Brain microvascular endothelial cell (primary cell): ENCODE data around the gene OR52H1.

ENCODE experiments used
- DNase-seq: peaks from one replicate; pipeline ENCODE4 v3.0.0-alpha.2; 2020
- H3K27ac ChIP-seq: fragments of 250-450 bp; sonication (Bioruptor Pico); 2 replicates; pipeline ENCODE4 v1.5.1; 2020; ENCODE audit warnings: mild to moderate bottlenecking, moderate library complexity
- H3K27me3 ChIP-seq: fragments of 250-450 bp; sonication (Bioruptor Pico); replicated peaks from 2 replicates; pipeline ENCODE4 v1.5.1; 2020; ENCODE audit warnings: mild to moderate bottlenecking
- H3K36me3 ChIP-seq: fragments of 250-450 bp; sonication (Bioruptor Pico); replicated peaks from 2 replicates; pipeline ENCODE4 v1.5.1; 2020; ENCODE audit warnings: mild to moderate bottlenecking
- H3K4me3 ChIP-seq: 2 replicates; pipeline ENCODE4 v1.5.1; 2011; ENCODE audit warnings: low read depth, mild to moderate bottlenecking, control low read depth, low read length, moderate library complexity
- in situ Hi-C: cut with HindIII; loops from 2 replicates; pipeline ENCODE4 v1.10.0; 2017; ENCODE audit warnings: low sequenced_read_pairs, low pct_ligation_motif_present
- TF ChIP-seq, protein P1 (sequence below): IDR thresholded peaks from 2 replicates; pipeline ENCODE4 v1.5.1; 2011; ENCODE audit warnings: low read depth, mild to moderate bottlenecking, moderate library complexity, low read length, control low read depth, inconsistent platforms; ENCODE audit errors: missing control alignments

OR52H1 gene

DNA sequence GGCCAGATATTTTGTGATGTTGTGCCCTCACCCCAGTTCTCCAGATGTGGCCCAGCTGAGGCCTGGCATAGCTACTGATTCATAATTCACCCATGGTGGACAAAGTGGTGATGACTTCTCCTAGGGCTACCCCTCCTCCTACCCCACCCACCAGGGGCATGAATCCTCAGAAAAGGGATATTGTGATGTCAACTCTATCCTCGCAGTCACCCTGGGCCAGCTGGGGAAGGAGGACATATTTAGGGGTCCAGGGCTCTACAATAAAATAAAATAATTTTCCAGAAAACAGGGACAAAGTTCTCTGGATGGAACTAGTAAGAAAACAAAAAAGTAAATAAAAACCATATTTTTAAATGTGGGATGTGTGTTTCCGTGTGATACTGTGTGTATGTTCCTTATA lies 31.7 kb downstream of the OR52H1 start, which contains the start of gene UBQLNL:
UBQLNL (minus strand) TSS at position 101 of the 400 bp plus-strand sequence. CDS start 258 bp downstream, outside the sequence.
- TF ChIP-seq, protein P1, sequence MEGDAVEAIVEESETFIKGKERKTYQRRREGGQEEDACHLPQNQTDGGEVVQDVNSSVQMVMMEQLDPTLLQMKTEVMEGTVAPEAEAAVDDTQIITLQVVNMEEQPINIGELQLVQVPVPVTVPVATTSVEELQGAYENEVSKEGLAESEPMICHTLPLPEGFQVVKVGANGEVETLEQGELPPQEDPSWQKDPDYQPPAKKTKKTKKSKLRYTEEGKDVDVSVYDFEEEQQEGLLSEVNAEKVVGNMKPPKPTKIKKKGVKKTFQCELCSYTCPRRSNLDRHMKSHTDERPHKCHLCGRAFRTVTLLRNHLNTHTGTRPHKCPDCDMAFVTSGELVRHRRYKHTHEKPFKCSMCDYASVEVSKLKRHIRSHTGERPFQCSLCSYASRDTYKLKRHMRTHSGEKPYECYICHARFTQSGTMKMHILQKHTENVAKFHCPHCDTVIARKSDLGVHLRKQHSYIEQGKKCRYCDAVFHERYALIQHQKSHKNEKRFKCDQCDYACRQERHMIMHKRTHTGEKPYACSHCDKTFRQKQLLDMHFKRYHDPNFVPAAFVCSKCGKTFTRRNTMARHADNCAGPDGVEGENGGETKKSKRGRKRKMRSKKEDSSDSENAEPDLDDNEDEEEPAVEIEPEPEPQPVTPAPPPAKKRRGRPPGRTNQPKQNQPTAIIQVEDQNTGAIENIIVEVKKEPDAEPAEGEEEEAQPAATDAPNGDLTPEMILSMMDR, result no peak
- no peak within 1 kb of the TSS for H3K4me3 ChIP-seq
- no peaks in the 10 kb centered on the region for H3K27me3 ChIP-seq
- H3K27ac ChIP-seq, result no peak within 1 kb of the TSS
- H3K36me3 ChIP-seq, result no peaks in the 10 kb centered on the region
- DNase-seq, result no peak
- in situ Hi-C loops, result no loop called here

DNA sequence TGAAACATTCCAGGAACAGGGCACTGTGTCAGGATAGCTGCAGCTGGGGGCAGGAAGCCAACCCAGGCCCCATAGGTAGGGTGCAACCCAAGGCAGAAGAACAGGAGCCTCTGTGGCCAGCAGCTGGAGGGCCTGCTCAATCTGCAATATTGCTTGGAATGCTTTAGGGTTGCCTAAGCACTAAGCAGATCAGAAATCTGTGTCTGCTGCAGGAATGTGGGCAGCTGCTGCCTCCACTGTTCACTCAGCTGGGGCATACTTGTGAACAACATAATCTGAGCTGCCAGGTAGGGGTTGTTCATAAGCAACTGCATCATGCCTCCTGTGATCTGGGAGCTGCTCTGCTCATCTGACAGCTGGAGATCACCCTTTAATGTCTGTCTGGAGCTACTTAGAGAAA lies 33.5 kb downstream of the OR52H1 start:
- Histone ChIP-seq H3K27me3 (no peaks in the 10 kb centered on the region), H3K4me3 (no peak overlapping the region), H3K27ac (no peak overlapping the region), H3K36me3 (no peaks in the 10 kb centered on the region)
- TF ChIP-seq, protein P1, result no peak
- no peak for DNase-seq
- in situ Hi-C loops, result no loop called here

DNA sequence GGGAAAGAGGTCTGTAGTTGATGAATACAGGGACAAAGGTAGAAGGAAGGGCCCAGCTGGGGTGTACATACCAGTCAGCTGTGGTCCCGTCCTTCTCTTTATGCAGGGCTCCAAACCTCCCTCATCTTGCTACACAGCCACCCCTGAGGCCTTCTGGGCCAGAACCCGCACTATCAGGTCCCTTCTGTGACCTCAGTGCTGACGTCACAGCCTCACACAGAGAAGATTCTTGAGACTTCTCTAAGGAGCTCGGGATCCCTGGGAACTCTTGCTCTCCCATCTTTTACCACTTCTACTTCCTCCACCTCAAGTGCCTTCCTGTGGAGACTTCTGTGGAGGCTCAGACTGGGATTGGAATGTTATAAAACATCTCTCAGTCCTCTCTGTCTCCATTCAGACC lies 38.5 kb downstream of the OR52H1 start, which contains the start of gene UBQLN3:
UBQLN3 (minus strand) TSS at position 155 of the 400 bp plus-strand sequence. CDS start 399 bp downstream, outside the sequence.
- in situ Hi-C loops, result no loop called here
- Histone ChIP-seq H3K27me3 (no peaks in the 10 kb centered on the region), H3K36me3 (no peaks in the 10 kb centered on the region), H3K27ac (no peak within 1 kb of the TSS), H3K4me3 (no peak within 1 kb of the TSS)
- TF ChIP-seq, protein P1, result no peak
- DNase-seq, result no peak

DNA sequence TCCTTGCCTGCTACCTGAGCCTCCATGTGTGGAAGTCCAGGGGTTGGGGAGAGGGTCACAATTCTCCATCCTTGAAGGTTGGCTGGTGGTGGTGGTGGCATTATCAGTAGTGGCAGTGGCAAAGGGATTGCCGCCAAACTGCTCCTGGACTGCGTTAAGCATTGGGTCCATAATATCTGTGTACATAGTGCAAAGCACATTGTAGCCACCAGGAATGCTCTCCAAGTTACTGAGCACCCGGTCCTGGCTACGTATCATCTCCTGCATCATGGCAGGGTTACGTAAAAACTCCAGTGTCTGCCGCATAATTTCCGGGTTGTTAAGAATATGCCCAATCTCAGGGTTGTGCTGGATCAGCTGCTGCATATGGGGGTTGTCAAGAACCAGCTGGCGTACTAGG lies 39.7 kb downstream of the OR52H1 start:
- no peaks in the 10 kb centered on the region for H3K27me3 ChIP-seq
- TF ChIP-seq, protein P1, result no peak
- no peak overlapping the region for H3K4me3 ChIP-seq
- no peak for DNase-seq
- no peak overlapping the region for H3K27ac ChIP-seq
- in situ Hi-C loops, result no loop called here
- H3K36me3 ChIP-seq, result no peaks in the 10 kb centered on the region

DNA sequence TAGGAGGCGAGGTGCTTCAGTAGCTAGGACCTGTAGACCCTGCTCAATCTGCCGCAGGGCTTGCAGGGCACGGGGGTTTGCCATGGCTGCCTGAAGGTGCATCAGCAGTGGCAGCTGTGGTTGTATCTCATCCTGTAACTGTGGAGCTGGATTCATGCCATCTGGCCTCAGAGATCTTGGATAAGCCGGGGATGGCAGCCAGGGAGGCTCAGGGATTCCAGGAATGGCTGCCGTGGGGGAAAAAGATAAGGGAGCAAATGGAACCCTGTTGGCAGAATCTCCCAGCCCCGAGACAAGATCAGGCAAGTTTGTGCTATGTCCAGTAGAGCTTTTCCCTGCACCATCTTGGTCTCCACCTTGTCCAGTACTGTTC lies 40.4 kb downstream of the OR52H1 start:
- Histone ChIP-seq H3K4me3 (no peak overlapping the region), H3K36me3 (no peaks in the 10 kb centered on the region), H3K27me3 (no peaks in the 10 kb centered on the region), H3K27ac (no peak overlapping the region)
- TF ChIP-seq, protein P1, result no peak
- DNase-seq, result no peak
- in situ Hi-C loops, result no loop called here
